Nephron progenitor cell (in vitro differentiated cells): Measurements from ENCODE around the gene SLC41A1.

Experiments used
- DNase-seq: peaks from one replicate; pipeline ENCODE4 v3.0.0; 2021
- H3K27ac Mint-ChIP-seq: 2 replicates; pipeline ENCODE4 v1.8.0; 2021; ENCODE audit warnings: mild to moderate bottlenecking, moderate library complexity, mixed read lengths
- H3K27me3 Mint-ChIP-seq: 2 replicates; pipeline ENCODE4 v1.8.0; 2021; ENCODE audit warnings: mild to moderate bottlenecking, low read depth, mixed read lengths; ENCODE audit not compliant: poor library complexity
- H3K36me3 Mint-ChIP-seq: 2 replicates; pipeline ENCODE4 v1.8.0; 2021; ENCODE audit warnings: low read depth, mixed read lengths
- H3K4me1 Mint-ChIP-seq: 2 replicates; pipeline ENCODE4 v1.8.0; 2021; ENCODE audit warnings: mixed read lengths
- H3K4me3 Mint-ChIP-seq: 2 replicates; pipeline ENCODE4 v1.8.0; 2021; ENCODE audit warnings: mild to moderate bottlenecking, moderate library complexity, mixed read lengths
- H3K9me3 Mint-ChIP-seq: 2 replicates; pipeline ENCODE4 v1.8.0; 2021; ENCODE audit warnings: mild to moderate bottlenecking, moderate library complexity, mixed read lengths
- CTCF ChIP-seq: fragments of 200-600 bp; sonication (generic); IDR thresholded peaks from 2 replicates; pipeline ENCODE4 v1.5.0; 2021; ENCODE audit warnings: antibody characterized with exemption

SLC41A1 gene

GRCh38 chr1:205774198-205775014 lies 38.6 kb downstream of the SLC41A1 start:
- Mint-ChIP-seq H3K4me3 (peak overlapping the region; percentile 88), H3K27ac (no peak overlapping the region), H3K36me3 (no peaks in the 10 kb centered on the region), H3K27me3 (peaks cover 76% of the 10 kb centered on the region), H3K4me1 (peaks cover 14% of the 10 kb centered on the region), H3K9me3 (peaks cover 13% of the 10 kb centered on the region)
- TF ChIP-seq CTCF = no peak
- DNase-seq = peak; percentile 22

- no peak for TF ChIP-seq CTCF
- H3K9me3 Mint-ChIP-seq = peaks cover 13% of the 10 kb centered on the region
- peaks cover 72% of the 10 kb centered on the region for H3K27me3 Mint-ChIP-seq
- H3K27ac Mint-ChIP-seq = no peak overlapping the region
- no peak for DNase-seq
- H3K36me3 Mint-ChIP-seq = no peaks in the 10 kb centered on the region
- peaks cover 14% of the 10 kb centered on the region for H3K4me1 Mint-ChIP-seq
- H3K4me3 Mint-ChIP-seq = no peak overlapping the region
These were observed 40.4 kb downstream of the SLC41A1 start for GRCh38 chr1:205772607-205773032.

- no peak for TF ChIP-seq CTCF
- Mint-ChIP-seq H3K36me3 (no peaks in the 10 kb centered on the region), H3K27me3 (peaks cover 59% of the 10 kb centered on the region), H3K4me3 (no peak overlapping the region), H3K27ac (no peak overlapping the region), H3K4me1 (peaks cover 14% of the 10 kb centered on the region), H3K9me3 (no peaks in the 10 kb centered on the region)
- no peak for DNase-seq
These were observed 42.4 kb downstream of the SLC41A1 start for GRCh38 chr1:205770618-205771017.

- no peaks in the 10 kb centered on the region for H3K36me3 Mint-ChIP-seq
- no peak for TF ChIP-seq CTCF
- H3K4me1 Mint-ChIP-seq = peaks cover 10% of the 10 kb centered on the region
- DNase-seq = no peak
- peaks cover 51% of the 10 kb centered on the region for H3K27me3 Mint-ChIP-seq
- no peak overlapping the region for H3K27ac Mint-ChIP-seq
- no peak overlapping the region for H3K4me3 Mint-ChIP-seq
- no peaks in the 10 kb centered on the region for H3K9me3 Mint-ChIP-seq
These were observed 43.2 kb downstream of the SLC41A1 start for GRCh38 chr1:205769641-205770365.

GRCh38 chr1:205767248-205767647 lies 45.8 kb downstream of the SLC41A1 start:
- DNase-seq = no peak
- Mint-ChIP-seq H3K9me3 (no peaks in the 10 kb centered on the region), H3K27ac (no peak overlapping the region), H3K27me3 (peaks cover 26% of the 10 kb centered on the region), H3K4me3 (no peak overlapping the region), H3K4me1 (no peaks in the 10 kb centered on the region), H3K36me3 (no peaks in the 10 kb centered on the region)
- no peak for TF ChIP-seq CTCF
